ENCODE results near the gene P3H1. TPM values are rescaled to one million over a fixed set of nuclear protein-coding genes. Genes with fewer than 3 reads are reported as not detected.

Gene P3H1
- total RNA-seq, 4 donors from 2014 or later: 19.5 to 33.5 (median 24.9) TPM

DNA sequence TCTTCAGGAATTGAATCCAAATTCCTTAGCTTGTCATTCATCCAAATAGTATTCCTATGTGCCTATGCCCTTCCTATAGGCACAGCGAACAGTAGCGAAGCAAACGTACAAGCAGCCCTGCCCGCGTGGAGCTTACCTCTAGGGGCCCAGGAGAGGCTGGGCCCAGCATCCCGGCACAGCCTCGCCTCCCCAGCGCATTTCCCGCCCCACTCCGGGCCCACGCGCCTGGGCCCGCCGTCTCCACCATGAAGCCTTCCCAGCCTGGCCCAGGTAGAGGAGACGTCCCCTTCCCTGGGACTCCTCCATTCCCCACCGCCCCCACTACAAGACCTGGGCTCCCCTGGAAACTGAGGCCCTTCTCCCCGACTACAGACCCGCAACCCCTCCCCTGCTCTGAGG, 17.7 kb upstream of the P3H1 start:
- DNase-seq (ENCODE audit: extremely low spot score): no peak
- Histone ChIP-seq H3K4me1 (peaks cover 14 to 17% (median 15%) of the 10 kb centered on the region in 4 donors), H3K36me3 (peaks cover 7 to 31% (median 12%) of the 10 kb centered on the region in 4 donors), H3K27me3 (no peaks in the 10 kb centered on the region), H3K27ac (replicated peaks in 1 of 4) (no peak overlapping the region), H3K4me3 (peak overlapping the region; percentile 49 to 64 (median 52)), H3K9me3 (no peaks in the 10 kb centered on the region)
- 84% methylated on average over 18 of the region's 18 CpGs for WGBS
- intact Hi-C loops (cut with DNase I): no loop called here
- no peak for TF ChIP-seq EP300 (IDR thresholded peaks at IDR 0.05)
- no peak for TF ChIP-seq POLR2AphosphoS5 (IDR thresholded peaks at IDR 0.05)
- TF ChIP-seq, protein P1, sequence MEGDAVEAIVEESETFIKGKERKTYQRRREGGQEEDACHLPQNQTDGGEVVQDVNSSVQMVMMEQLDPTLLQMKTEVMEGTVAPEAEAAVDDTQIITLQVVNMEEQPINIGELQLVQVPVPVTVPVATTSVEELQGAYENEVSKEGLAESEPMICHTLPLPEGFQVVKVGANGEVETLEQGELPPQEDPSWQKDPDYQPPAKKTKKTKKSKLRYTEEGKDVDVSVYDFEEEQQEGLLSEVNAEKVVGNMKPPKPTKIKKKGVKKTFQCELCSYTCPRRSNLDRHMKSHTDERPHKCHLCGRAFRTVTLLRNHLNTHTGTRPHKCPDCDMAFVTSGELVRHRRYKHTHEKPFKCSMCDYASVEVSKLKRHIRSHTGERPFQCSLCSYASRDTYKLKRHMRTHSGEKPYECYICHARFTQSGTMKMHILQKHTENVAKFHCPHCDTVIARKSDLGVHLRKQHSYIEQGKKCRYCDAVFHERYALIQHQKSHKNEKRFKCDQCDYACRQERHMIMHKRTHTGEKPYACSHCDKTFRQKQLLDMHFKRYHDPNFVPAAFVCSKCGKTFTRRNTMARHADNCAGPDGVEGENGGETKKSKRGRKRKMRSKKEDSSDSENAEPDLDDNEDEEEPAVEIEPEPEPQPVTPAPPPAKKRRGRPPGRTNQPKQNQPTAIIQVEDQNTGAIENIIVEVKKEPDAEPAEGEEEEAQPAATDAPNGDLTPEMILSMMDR (IDR thresholded peaks at IDR 0.05): no peak
- TF ChIP-seq POLR2A (IDR thresholded peaks at IDR 0.05; ENCODE audit: low read depth): no peak

DNA sequence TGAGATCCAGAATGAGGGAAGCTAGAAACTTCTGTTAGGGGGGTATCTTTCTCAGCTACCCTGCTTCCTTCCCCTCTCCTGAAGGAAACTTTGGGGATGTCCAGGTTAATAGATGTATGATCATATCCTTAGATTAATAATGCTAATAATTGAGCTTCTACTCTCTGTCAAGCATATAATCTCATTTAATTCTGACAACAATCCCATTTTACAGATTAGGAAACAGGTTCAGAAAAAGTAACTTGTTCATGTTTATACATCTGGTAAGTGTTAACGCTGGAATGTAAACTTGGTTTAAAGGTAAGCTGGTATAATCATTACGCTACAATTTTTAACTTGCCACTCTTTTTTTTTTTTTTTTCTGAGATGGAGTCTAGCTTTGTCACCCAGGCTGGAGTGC, 16.3 kb upstream of the P3H1 start:
- TF ChIP-seq EP300 (IDR thresholded peaks at IDR 0.05): no peak
- TF ChIP-seq POLR2AphosphoS5 (IDR thresholded peaks at IDR 0.05): no peak
- TF ChIP-seq POLR2A (IDR thresholded peaks at IDR 0.05; ENCODE audit: low read depth): no peak
- TF ChIP-seq, protein P1 (IDR thresholded peaks at IDR 0.05): no peak
- no peak overlapping the region for H3K4me3 ChIP-seq
- no peaks in the 10 kb centered on the region for H3K27me3 ChIP-seq
- 95% methylated on average over 2 of the region's 2 CpGs for WGBS
- no peak for DNase-seq (ENCODE audit: extremely low spot score)
- H3K27ac ChIP-seq (replicated peaks in 1 of 4): no peak overlapping the region
- intact Hi-C loops (cut with DNase I): no loop called here
- H3K9me3 ChIP-seq: no peaks in the 10 kb centered on the region
- H3K4me1 ChIP-seq: peaks cover 14 to 17% (median 15%) of the 10 kb centered on the region in 4 donors
- H3K36me3 ChIP-seq: peaks cover 7 to 44% (median 15%) of the 10 kb centered on the region in 4 donors

DNA sequence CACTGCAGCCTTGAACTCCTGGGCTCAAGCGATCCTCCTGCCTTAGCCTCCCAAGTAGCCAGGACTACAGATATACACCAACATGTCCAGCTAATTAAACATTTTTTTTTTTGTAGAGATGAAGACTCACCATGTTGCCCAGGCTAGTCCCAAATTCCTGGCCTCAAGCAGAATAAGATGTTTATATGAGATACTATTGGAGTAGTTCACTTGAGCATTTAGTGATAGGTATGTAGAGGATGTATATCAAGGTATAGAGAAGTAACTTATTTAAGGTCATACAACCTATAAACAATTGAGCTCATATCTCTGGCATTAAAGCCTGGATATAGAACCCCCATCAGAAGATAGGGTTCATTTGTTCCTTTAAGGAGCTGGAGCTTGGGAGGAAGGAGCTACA, 13.3 kb upstream of the P3H1 start:
- no peaks in the 10 kb centered on the region for H3K9me3 ChIP-seq
- no peak for DNase-seq (ENCODE audit: extremely low spot score)
- TF ChIP-seq POLR2A (IDR thresholded peaks at IDR 0.05; ENCODE audit: low read depth) (no peak), POLR2AphosphoS5 (IDR thresholded peaks at IDR 0.05) (no peak), EP300 (IDR thresholded peaks at IDR 0.05) (no peak)
- TF ChIP-seq, protein P1 (IDR thresholded peaks at IDR 0.05): no peak
- H3K27ac ChIP-seq (replicated peaks in 1 of 4): no peak overlapping the region
- H3K4me1 ChIP-seq: peaks cover 5 to 7% (median 7%) of the 10 kb centered on the region in 4 donors
- H3K36me3 ChIP-seq: peaks cover 19 to 71% (median 42%) of the 10 kb centered on the region in 4 donors
- 100% methylated on average over 1 of the region's 1 CpG for WGBS
- no peak overlapping the region for H3K4me3 ChIP-seq
- H3K27me3 ChIP-seq: no peaks in the 10 kb centered on the region
- intact Hi-C loops (cut with DNase I): no loop called here

DNA sequence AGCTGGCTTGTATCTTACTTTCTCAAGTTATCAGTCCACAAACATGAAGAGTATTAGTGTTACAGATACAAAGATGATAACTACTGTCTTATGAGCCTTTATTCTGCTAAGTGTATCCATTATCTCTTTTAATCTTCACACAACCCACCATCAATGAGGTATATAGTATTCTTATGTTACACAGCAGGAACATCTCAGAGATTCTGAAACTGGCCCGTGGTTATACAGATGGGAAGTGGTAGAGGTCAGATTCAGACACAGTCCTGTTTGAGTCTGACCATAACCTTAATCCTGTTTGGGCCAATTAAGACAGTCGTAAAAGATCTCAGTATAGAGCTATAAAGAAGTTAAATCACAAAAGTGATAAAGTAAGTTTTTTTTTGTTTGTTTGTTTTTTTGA, 12.9 kb upstream of the P3H1 start:
- WGBS: 86% methylated on average over 2 of the region's 2 CpGs
- H3K27ac ChIP-seq (replicated peaks in 1 of 4): no peak overlapping the region
- TF ChIP-seq POLR2A (IDR thresholded peaks at IDR 0.05; ENCODE audit: low read depth): no peak
- TF ChIP-seq EP300 (IDR thresholded peaks at IDR 0.05): no peak
- TF ChIP-seq, protein P1 (IDR thresholded peaks at IDR 0.05): no peak
- H3K4me3 ChIP-seq: no peak overlapping the region
- peaks cover 23 to 75% (median 46%) of the 10 kb centered on the region in 4 donors for H3K36me3 ChIP-seq
- no peak for DNase-seq (ENCODE audit: extremely low spot score)
- no peaks in the 10 kb centered on the region for H3K9me3 ChIP-seq
- intact Hi-C loops (cut with DNase I): loop anchor here (5.0 kb wide), 1 partner anchor 293 kb away; no protein-coding TSS in a partner anchor
- peaks cover under 1 to 3% (median 2%) of the 10 kb centered on the region in 4 donors for H3K4me1 ChIP-seq
- H3K27me3 ChIP-seq: no peaks in the 10 kb centered on the region

DNA sequence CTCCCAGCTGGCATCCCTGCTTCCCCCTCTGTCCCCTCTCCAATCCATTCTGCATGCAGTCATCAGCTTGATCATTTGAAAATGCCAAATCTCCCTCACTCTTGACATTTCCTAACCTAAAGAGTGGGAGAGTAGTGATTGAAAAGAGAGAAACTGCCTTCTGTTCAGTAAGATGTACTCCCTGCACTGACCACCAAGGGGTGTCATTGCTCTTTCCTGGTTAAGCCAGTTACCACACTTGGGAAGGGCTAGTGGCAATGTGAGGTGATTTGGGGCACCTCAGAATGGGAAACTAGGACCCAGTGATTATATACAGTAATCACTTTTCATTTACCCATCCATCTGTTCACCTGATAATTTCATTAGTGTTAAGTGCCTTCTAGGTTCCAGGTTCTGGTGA, 11.0 kb upstream of the P3H1 start:
- TF ChIP-seq, protein P1 (IDR thresholded peaks at IDR 0.05): peak; percentile 41 to 56 (median 53)
- TF ChIP-seq EP300 (IDR thresholded peaks at IDR 0.05): no peak
- no peak overlapping the region for H3K4me3 ChIP-seq
- DNase-seq (ENCODE audit: extremely low spot score): no peak
- no peak overlapping the region for H3K27ac ChIP-seq (replicated peaks in 1 of 4)
- intact Hi-C loops (cut with DNase I): loop anchor here (5.0 kb wide), 1 partner anchor 294 kb away; no protein-coding TSS in a partner anchor
- H3K9me3 ChIP-seq: no peaks in the 10 kb centered on the region
- no peaks in the 10 kb centered on the region for H3K4me1 ChIP-seq
- no peaks in the 10 kb centered on the region for H3K27me3 ChIP-seq
- peaks cover 27 to 87% (median 60%) of the 10 kb centered on the region in 4 donors for H3K36me3 ChIP-seq

Measured in esophagus muscularis mucosa (tissue), 4 donors.